GM23338 (cell line): ENCODE results near the gene ANAPC13. TPM values are rescaled to one million over a fixed set of nuclear protein-coding genes. Genes with fewer than 3 reads are reported as not detected.

ENCODE experiments used
- ATAC-seq: fragments of 200-7000 bp; cut with Tn5 transposase; 3 replicates; pipeline ENCODE4 v1.9.1; 2020
- DNase-seq: peaks from one replicate; pipeline ENCODE4 v3.0.0-alpha.2; 2015; ENCODE audit warnings: low spot score
- H2AFZ ChIP-seq: fragments of 200-600 bp; sonication (generic); 2 replicates; pipeline ENCODE4 v1.8.0; 2016; ENCODE audit warnings: antibody characterized with exemption, mild to moderate bottlenecking, moderate library complexity
- H3F3A ChIP-seq: fragments of 200-600 bp; sonication (generic); replicated peaks from 2 replicates; pipeline ENCODE4 v1.8.0; 2017; ENCODE audit warnings: antibody characterized with exemption, mixed run types, low read depth
- H3K27ac ChIP-seq: fragments of 200-600 bp; sonication (generic); 2 replicates; pipeline ENCODE4 v1.6.1; 2016; ENCODE audit warnings: low read depth
- H3K27me3 ChIP-seq: fragments of 200-600 bp; sonication (generic); 2 replicates; pipeline ENCODE4 v1.8.0; 2016; ENCODE audit warnings: mild to moderate bottlenecking, mixed run types, moderate library complexity; ENCODE audit not compliant: insufficient read depth
- H3K36me3 ChIP-seq: fragments of 200-600 bp; sonication (generic); 2 replicates; pipeline ENCODE4 v1.8.0; 2016; ENCODE audit warnings: mild to moderate bottlenecking; ENCODE audit not compliant: insufficient read depth
- H3K4me1 ChIP-seq: fragments of 200-600 bp; sonication (generic); 2 replicates; pipeline ENCODE4 v1.8.0; 2016; ENCODE audit warnings: mild to moderate bottlenecking, moderate library complexity; ENCODE audit not compliant: insufficient read depth
- H3K4me2 ChIP-seq: fragments of 200-600 bp; sonication (generic); 2 replicates; pipeline ENCODE4 v1.7.1; 2017; ENCODE audit warnings: mixed run types
- H3K4me3 ChIP-seq: fragments of 200-600 bp; sonication (generic); 2 replicates; pipeline ENCODE4 v1.6.1; 2016; ENCODE audit warnings: mixed run types
- H3K79me2 ChIP-seq: fragments of 200-600 bp; sonication (generic); replicated peaks from 2 replicates; pipeline ENCODE4 v1.8.0; 2017; ENCODE audit warnings: mild to moderate bottlenecking; ENCODE audit not compliant: insufficient read depth
- H3K9me2 ChIP-seq: fragments of 200-600 bp; sonication (generic); 2 replicates; pipeline ENCODE4 v1.8.0; 2017; ENCODE audit not compliant: insufficient read depth
- H4K20me1 ChIP-seq: fragments of 200-600 bp; sonication (generic); replicated peaks from 2 replicates; pipeline ENCODE4 v1.8.0; 2017; ENCODE audit warnings: mild to moderate bottlenecking; ENCODE audit not compliant: insufficient read depth
- H3K27ac Mint-ChIP-seq: 2 replicates; pipeline ENCODE4 v1.8.0; 2020; ENCODE audit warnings: inconsistent platforms, mild to moderate bottlenecking, moderate library complexity, mixed read lengths
- H3K27me3 Mint-ChIP-seq: 3 replicates; pipeline ENCODE4 v1.8.0; 2022; ENCODE audit warnings: low read depth, mild to moderate bottlenecking, moderate library complexity, mixed read lengths, inconsistent platforms; ENCODE audit not compliant: insufficient read depth, poor library complexity
- H3K36me3 Mint-ChIP-seq: 3 replicates; pipeline ENCODE4 v1.8.0; 2021; ENCODE audit warnings: low read depth, mild to moderate bottlenecking, inconsistent platforms, moderate library complexity, mixed read lengths
- H3K4me1 Mint-ChIP-seq: 3 replicates; pipeline ENCODE4 v1.8.0; 2020; ENCODE audit warnings: mild to moderate bottlenecking, inconsistent platforms, mixed read lengths
- H3K4me3 Mint-ChIP-seq: 3 replicates; pipeline ENCODE4 v1.8.0; 2021; ENCODE audit warnings: moderate library complexity, mild to moderate bottlenecking, inconsistent platforms, mixed read lengths
- H3K9me3 Mint-ChIP-seq: 3 replicates; pipeline ENCODE4 v1.8.0; 2020; ENCODE audit warnings: moderate library complexity, mild to moderate bottlenecking, inconsistent platforms, mixed read lengths
- CREB1 ChIP-seq: fragments of 250-450 bp; sonication (Bioruptor Pico); IDR thresholded peaks from 2 replicates; pipeline ENCODE4 v1.5.0; 2020; ENCODE audit warnings: low read depth, mild to moderate bottlenecking, moderate library complexity
- CTCF ChIP-seq, 2 experiments: fragments of 200-600 bp in 1 of 2; sonication (generic) in 1 of 2; conservative IDR thresholded peaks; 2 replicates each; pipeline versions ENCODE4 v1.5.1 to v1.6.1; 2016 to 2017; ENCODE audit warnings: antibody characterized with exemption in 2 of 2, low read depth in 2 of 2, mild to moderate bottlenecking in 2 of 2, moderate library complexity in 1 of 2
- ETS1 ChIP-seq: IDR thresholded peaks from 2 replicates; pipeline ENCODE4 v1.6.1; 2016; ENCODE audit warnings: antibody characterized with exemption
- EZH2 ChIP-seq: fragments of 200-600 bp; sonication (generic); IDR thresholded peaks from one replicate; pipeline ENCODE4 v1.8.0; 2017; ENCODE audit warnings: antibody characterized with exemption, mild to moderate bottlenecking, low read depth; ENCODE audit not compliant: unreplicated experiment
- EZH2phosphoT487 ChIP-seq: fragments of 200-600 bp; sonication (generic); IDR thresholded peaks from one replicate; pipeline ENCODE4 v1.8.1; 2018; ENCODE audit warnings: antibody characterized with exemption; ENCODE audit not compliant: unreplicated experiment
- JUNB ChIP-seq: IDR thresholded peaks from one replicate; pipeline ENCODE4 v1.6.1; 2016; ENCODE audit warnings: antibody characterized with exemption; ENCODE audit not compliant: unreplicated experiment
- NANOG ChIP-seq: IDR thresholded peaks from 2 replicates; pipeline ENCODE4 v1.6.1; 2016; ENCODE audit warnings: antibody characterized with exemption, borderline replicate concordance
- POLR2AphosphoS5 ChIP-seq: IDR thresholded peaks from 2 replicates; pipeline ENCODE4 v1.6.1; 2016; ENCODE audit warnings: antibody characterized with exemption, low read depth
- REST ChIP-seq: IDR thresholded peaks from one replicate; pipeline ENCODE4 v1.6.1; 2018; ENCODE audit warnings: antibody characterized with exemption; ENCODE audit not compliant: unreplicated experiment
- STAT1 ChIP-seq: IDR thresholded peaks from one replicate; pipeline ENCODE4 v1.6.1; 2016; ENCODE audit warnings: antibody characterized with exemption; ENCODE audit not compliant: unreplicated experiment
- ZNF114 ChIP-seq: fragments of 250-450 bp; sonication (Bioruptor Pico); IDR thresholded peaks from 2 replicates; pipeline ENCODE4 v1.5.0; 2020; ENCODE audit warnings: mild to moderate bottlenecking, moderate library complexity
- ZNF331 ChIP-seq: fragments of 250-450 bp; sonication (Bioruptor Pico); IDR thresholded peaks from 2 replicates; pipeline ENCODE4 v1.5.0; 2020; ENCODE audit warnings: low read depth, mild to moderate bottlenecking, moderate library complexity
- ZNF462 ChIP-seq: fragments of 250-450 bp; sonication (Bioruptor Pico); IDR thresholded peaks from 2 replicates; pipeline ENCODE4 v1.5.0; 2020; ENCODE audit warnings: mild to moderate bottlenecking, moderate library complexity
- polyA plus RNA-seq: library from polyadenylated mRNA; unstranded; fragments of >200 nt; fragmentation: Nextera tagmentation; extraction: Ambion mirVana; gene quantifications from 2 replicates; pipeline ENCODE4 v1.2.1, GENCODE V29; 2016
- total RNA-seq: library from RNA; depleted of rRNA; stranded (reverse); fragments of >200 nt; shearing (Covaris generic); gene quantifications from 2 replicates; pipeline ENCODE4 v1.2.3, GENCODE V29; 2014

ANAPC13 gene
- total and polyA plus RNA-seq, 2 experiments from 2014 or later, result 44.4 to 76.8 TPM

- no peaks in the 10 kb centered on the region for H3K36me3 Mint-ChIP-seq
- no peaks in the 10 kb centered on the region for H4K20me1 ChIP-seq
- H3K4me1 Mint-ChIP-seq, result peaks cover 4% of the 10 kb centered on the region; the same call in 1 of the 3 replicates
- no peak overlapping the region for H3K4me2 ChIP-seq
- H3K79me2 ChIP-seq, result no peaks in the 10 kb centered on the region
- DNase-seq (no peak), ATAC-seq (no peak)
- no peaks in the 10 kb centered on the region for H3F3A ChIP-seq
- peaks cover 4% of the 10 kb centered on the region for H3K27me3 Mint-ChIP-seq
- H3K27me3 ChIP-seq, result no peaks in the 10 kb centered on the region
- no peaks in the 10 kb centered on the region for H3K36me3 ChIP-seq
- no peak overlapping the region for H3K4me3 ChIP-seq
- no peak overlapping the region for H3K4me3 Mint-ChIP-seq
- H3K9me2 ChIP-seq, result no peaks in the 10 kb centered on the region
- no peak overlapping the region for H2AFZ ChIP-seq
- H3K9me3 Mint-ChIP-seq, result no peaks in the 10 kb centered on the region
- TF ChIP-seq ZNF462 (CRISPR knock-in tag), result no peak
- no peak for TF ChIP-seq EZH2phosphoT487
- no peak for TF ChIP-seq REST
- no peak for TF ChIP-seq STAT1
- TF ChIP-seq ZNF331 (CRISPR knock-in tag), result no peak
- TF ChIP-seq ZNF114 (CRISPR knock-in tag), result no peak
- no peak for TF ChIP-seq CTCF (conservative IDR thresholded peaks at IDR 0.05; ENCODE audit: low read depth in 2 of 2)
- no peak for TF ChIP-seq POLR2AphosphoS5
- TF ChIP-seq NANOG, result no peak
- TF ChIP-seq JUNB, result no peak
- no peak for TF ChIP-seq ETS1
- TF ChIP-seq EZH2, result no peak
- no peak for TF ChIP-seq CREB1 (CRISPR knock-in tag)
- H3K4me1 ChIP-seq, result no peaks in the 10 kb centered on the region
- no peak overlapping the region for H3K27ac Mint-ChIP-seq
- H3K27ac ChIP-seq, result no peak overlapping the region
Observed at GRCh38 chr3:134430950-134431445, 54.8 kb downstream of the ANAPC13 start.
